Measurements from ENCODE around the gene WSCD2. TPM values are rescaled to one million over a fixed set of nuclear protein-coding genes. Genes with fewer than 3 reads are reported as not detected.

Gene WSCD2
- polyA plus RNA-seq, 1 of the 3 experiments (the other 2 are of a cell fraction), result 0.03 TPM

- TF ChIP-seq TCF12 (IDR thresholded peaks at IDR 0.05) (no peak), NRF1 (IDR thresholded peaks at IDR 0.05; ENCODE audit: low read depth, low read length) (no peak), USF2 (IDR thresholded peaks at IDR 0.05; ENCODE audit: borderline replicate concordance, low read depth, low read length) (no peak)
These were observed 18.2 kb downstream of the WSCD2 start (continued) for GRCh38 chr12:108147279-108147678.

DNA sequence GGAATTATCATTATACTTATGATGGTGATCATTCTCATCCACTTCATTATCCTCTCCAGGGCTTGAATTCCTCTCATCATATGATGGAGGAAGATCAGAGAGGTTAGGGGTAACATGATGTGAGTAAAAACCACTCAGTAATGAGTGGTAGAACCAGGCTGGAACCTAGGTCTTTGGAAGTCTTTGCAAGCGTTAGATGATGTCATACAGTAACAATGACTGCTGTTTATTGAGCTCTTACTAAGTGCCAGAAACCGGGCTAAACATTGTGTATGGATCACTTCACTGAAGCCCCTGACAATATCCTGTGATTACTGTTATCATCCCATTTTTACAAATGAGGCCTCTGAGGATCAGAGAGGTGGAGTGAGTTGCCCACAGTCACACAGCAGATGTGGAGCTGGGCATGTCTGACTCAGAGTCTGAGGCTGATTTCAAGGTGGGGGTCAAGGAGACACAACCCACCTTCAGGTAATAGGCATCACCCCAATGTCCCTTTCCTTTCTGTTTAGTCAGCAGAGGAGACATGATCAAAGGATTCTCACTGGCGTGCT, 19.5 kb downstream of the WSCD2 start:
- Histone ChIP-seq H3K4me1 (ENCODE audit: control insufficient read depth in 1 of 2, insufficient read depth in 2 of 2, low read depth in 1 of 2, low read length in 1 of 2) (peaks cover 0 to 15% of the 10 kb centered on the region in 2 experiments; a peak in 2 of 4 replicates), H3K27ac (ENCODE audit: low read depth in 2 of 2, low read length in 1 of 2) (no peak overlapping the region), H3F3A (replicated peaks; ENCODE audit: insufficient read depth) (no peaks in the 10 kb centered on the region), H3K36me3 (replicated peaks in 1 of 2; ENCODE audit: control insufficient read depth in 1 of 2, insufficient read depth in 2 of 2, low read length in 1 of 2) (no peaks in the 10 kb centered on the region), H3K27me3 (ENCODE audit: insufficient read depth) (no peaks in the 10 kb centered on the region), H3K9me3 (no peaks in the 10 kb centered on the region), H3K9ac (no peak overlapping the region), H3K4me2 (no peak overlapping the region), H3K79me2 (ENCODE audit: insufficient read depth) (no peaks in the 10 kb centered on the region), H4K20me1 (ENCODE audit: insufficient read depth) (no peaks in the 10 kb centered on the region), H3K9me2 (no peaks in the 10 kb centered on the region), H3K4me3 (ENCODE audit: low read depth in 2 of 2, low read length in 1 of 2) (no peak overlapping the region), H2AFZ (ENCODE audit: low read depth) (no peak overlapping the region)
- 34% methylated on average over 3 of the region's 3 CpGs for WGBS (ENCODE audit: low lambda C conversion rate)
- no peak for DNase-seq
- CTCF ChIA-PET, result no interaction called here
- TF ChIP-seq FOXJ3 (CRISPR knock-in tag; IDR thresholded peaks at IDR 0.05), result no peak
- no peak for TF ChIP-seq FOXM1 (IDR thresholded peaks at IDR 0.05; ENCODE audit: low read depth)
- no peak for TF ChIP-seq IRF3 (IDR thresholded peaks at IDR 0.05; ENCODE audit: low read depth, low read length)
- TF ChIP-seq TCF12 (IDR thresholded peaks at IDR 0.05), result no peak
- no peak for TF ChIP-seq EP300 (IDR thresholded peaks at IDR 0.05; ENCODE audit: borderline replicate concordance in 1 of 2, low read depth in 1 of 2, low read length in 1 of 2)
- TF ChIP-seq FOSL2 (IDR thresholded peaks at IDR 0.05; ENCODE audit: borderline replicate concordance, low read depth), result no peak
- TF ChIP-seq, protein P1, sequence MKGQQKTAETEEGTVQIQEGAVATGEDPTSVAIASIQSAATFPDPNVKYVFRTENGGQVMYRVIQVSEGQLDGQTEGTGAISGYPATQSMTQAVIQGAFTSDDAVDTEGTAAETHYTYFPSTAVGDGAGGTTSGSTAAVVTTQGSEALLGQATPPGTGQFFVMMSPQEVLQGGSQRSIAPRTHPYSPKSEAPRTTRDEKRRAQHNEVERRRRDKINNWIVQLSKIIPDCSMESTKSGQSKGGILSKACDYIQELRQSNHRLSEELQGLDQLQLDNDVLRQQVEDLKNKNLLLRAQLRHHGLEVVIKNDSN (IDR thresholded peaks at IDR 0.05; ENCODE audit: borderline replicate concordance, low read depth), result no peak
- TF ChIP-seq MEF2A (IDR thresholded peaks at IDR 0.05; ENCODE audit: borderline replicate concordance, low read depth), result no peak
- no peak for TF ChIP-seq SIN3A (IDR thresholded peaks at IDR 0.05; ENCODE audit: borderline replicate concordance, low read depth, low read length)
- no peak for TF ChIP-seq NRF1 (IDR thresholded peaks at IDR 0.05; ENCODE audit: low read depth, low read length)
- no peak for TF ChIP-seq NFIC (IDR thresholded peaks at IDR 0.05; ENCODE audit: borderline replicate concordance)
- no peak for TF ChIP-seq PBX3 (IDR thresholded peaks at IDR 0.05)
- no peak for TF ChIP-seq GATA2 (CRISPR knock-in tag; IDR thresholded peaks at IDR 0.05)
- TF ChIP-seq RCOR1 (IDR thresholded peaks at IDR 0.05; ENCODE audit: low read length), result no peak
- no peak for TF ChIP-seq POLR2AphosphoS5 (IDR thresholded peaks at IDR 0.05; ENCODE audit: low read depth, low read length)
- no peak for TF ChIP-seq SMC3 (IDR thresholded peaks at IDR 0.05; ENCODE audit: low read depth, low read length)
- POLR2A ChIA-PET, result no interaction called here

Measured in SK-N-SH (cell line).